Stimulated activated CD4-positive, alpha-beta T cell treated with anti-CD3 and anti-CD28 coated beads, TNF-alpha, amount 100 ng/mL, for 1 hour (primary cell): ENCODE data around the gene MYRFL.

Experiments used
- DNase-seq, 3 donors: peaks; one replicate each; pipeline ENCODE4 v3.0.0-alpha.2; 2020; ENCODE audit warnings: low read depth in 3 of 3, low spot score in 1 of 3

Gene MYRFL

GRCh38 chr12:69896653-69897381 lies 71.8 kb downstream of the MYRFL start:
- DNase-seq, result no peak

- no peak for DNase-seq
These were observed 72.7 kb downstream of the MYRFL start for GRCh38 chr12:69897744-69898143.

- no peak for DNase-seq
These were observed 73.2 kb downstream of the MYRFL start for GRCh38 chr12:69898236-69898635.

- DNase-seq, result peak; percentile 8 to 34 (median 22)
These were observed 75.7 kb downstream of the MYRFL start for GRCh38 chr12:69900720-69901131.

- DNase-seq, result no peak
These were observed 76.3 kb downstream of the MYRFL start for GRCh38 chr12:69901221-69901905.

- DNase-seq, result no peak
These were observed 78.5 kb downstream of the MYRFL start for GRCh38 chr12:69903548-69903947.

- no peak for DNase-seq
These were observed 79.8 kb downstream of the MYRFL start for GRCh38 chr12:69904777-69905176.

- DNase-seq, result no peak
These were observed 80.8 kb downstream of the MYRFL start for GRCh38 chr12:69905801-69906200.

- DNase-seq, result no peak
These were observed 81.6 kb downstream of the MYRFL start for GRCh38 chr12:69906411-69907216.

- DNase-seq, result no peak
These were observed 83.2 kb downstream of the MYRFL start for GRCh38 chr12:69908203-69908602.

GRCh38 chr12:69910694-69911093 lies 85.7 kb downstream of the MYRFL start:
- no peak for DNase-seq

GRCh38 chr12:69913526-69913925 lies 88.5 kb downstream of the MYRFL start:
- no peak for DNase-seq

- DNase-seq, result no peak
These were observed 90.9 kb downstream of the MYRFL start for GRCh38 chr12:69915964-69916363.

- no peak for DNase-seq
These were observed 91.7 kb downstream of the MYRFL start for GRCh38 chr12:69916544-69917235.

- DNase-seq, result no peak
These were observed 93.3 kb downstream of the MYRFL start for GRCh38 chr12:69918287-69918686.

- no peak for DNase-seq
These were observed 94.5 kb downstream of the MYRFL start for GRCh38 chr12:69919495-69919894.

- no peak for DNase-seq
These were observed 96.8 kb downstream of the MYRFL start for GRCh38 chr12:69921831-69922230.

GRCh38 chr12:69922999-69923398 lies 98.0 kb downstream of the MYRFL start:
- no peak for DNase-seq

GRCh38 chr12:69925291-69925690 lies 100.3 kb downstream of the MYRFL start:
- no peak for DNase-seq

GRCh38 chr12:69927164-69927563 lies 102.1 kb downstream of the MYRFL start:
- no peak for DNase-seq

GRCh38 chr12:69929125-69929524 lies 104.1 kb downstream of the MYRFL start:
- no peak for DNase-seq
